HEK293 (cell line): Measurements from ENCODE around the gene CCNL1.

Experiments used
- CTCF ChIP-seq: fragments of 450-650 bp; formaldehyde crosslinking; IDR thresholded peaks from 2 replicates; pipeline ENCODE4 v1.5.1; 2016; ENCODE audit warnings: missing biosample characterization, missing genetic modification characterization
- GLIS1 ChIP-seq: fragments of 450-650 bp; formaldehyde crosslinking; IDR thresholded peaks from 2 replicates; pipeline ENCODE4 v1.5.1; 2016; ENCODE audit warnings: missing biosample characterization, missing genetic modification characterization
- SETDB1 ChIP-seq: IDR thresholded peaks from one replicate; pipeline ENCODE4 v1.6.1; 2017; ENCODE audit warnings: mild to moderate bottlenecking, low read length, moderate library complexity, mixed read lengths; ENCODE audit not compliant: insufficient read length
- ZBTB26 ChIP-seq: fragments of 450-650 bp; formaldehyde crosslinking; optimal IDR thresholded peaks from 2 replicates; pipeline ENCODE3; 2016; ENCODE audit warnings: missing biosample characterization, mild to moderate bottlenecking, missing genetic modification characterization
- ZBTB6 ChIP-seq: fragments of 450-650 bp; formaldehyde crosslinking; IDR thresholded peaks from 2 replicates; pipeline ENCODE4 v1.5.1; 2017; ENCODE audit warnings: missing biosample characterization, missing genetic modification characterization
- ZEB2 ChIP-seq: fragments of 450-650 bp; formaldehyde crosslinking; IDR thresholded peaks from 2 replicates; pipeline ENCODE4 v1.5.1; 2016; ENCODE audit warnings: missing biosample characterization, missing genetic modification characterization
- ZNF138 ChIP-seq: fragments of 450-650 bp; formaldehyde crosslinking; IDR thresholded peaks from 2 replicates; pipeline ENCODE4 v1.5.1; 2016; ENCODE audit warnings: missing biosample characterization, missing genetic modification characterization, borderline replicate concordance
- ZNF292 ChIP-seq: fragments of 450-650 bp; formaldehyde crosslinking; IDR thresholded peaks from 2 replicates; pipeline ENCODE4 v1.5.1; 2016; ENCODE audit warnings: low read depth, missing biosample characterization, missing genetic modification characterization, borderline replicate concordance
- ZNF302 ChIP-seq: fragments of 450-650 bp; formaldehyde crosslinking; IDR thresholded peaks from 2 replicates; pipeline ENCODE4 v1.5.1; 2016; ENCODE audit warnings: missing biosample characterization, missing genetic modification characterization, low read depth
- ZNF366 ChIP-seq: fragments of 450-650 bp; formaldehyde crosslinking; conservative IDR thresholded peaks from 2 replicates; pipeline ENCODE4 v1.5.1; 2016; ENCODE audit warnings: missing biosample characterization, missing genetic modification characterization
- ZNF529 ChIP-seq: fragments of 450-650 bp; formaldehyde crosslinking; IDR thresholded peaks from 2 replicates; pipeline ENCODE4 v1.5.1; 2017; ENCODE audit warnings: missing genetic modification characterization, missing biosample characterization; ENCODE audit not compliant: insufficient replicate concordance
- ZNF843 ChIP-seq: fragments of 450-650 bp; formaldehyde crosslinking; IDR thresholded peaks from 2 replicates; pipeline ENCODE4 v1.5.1; 2016; ENCODE audit warnings: missing biosample characterization, missing genetic modification characterization
- ZSCAN16 ChIP-seq: fragments of 450-650 bp; formaldehyde crosslinking; IDR thresholded peaks from 2 replicates; pipeline ENCODE4 v1.5.1; 2016; ENCODE audit warnings: missing biosample characterization, missing genetic modification characterization

- TF ChIP-seq CTCF (tag by site-specific recombination) (no peak), ZNF292 (tag by site-specific recombination) (no peak), ZEB2 (no peak), ZNF843 (no peak), ZNF302 (tag by site-specific recombination) (no peak), ZBTB26 (tag by site-specific recombination) (no peak), ZSCAN16 (tag by site-specific recombination) (no peak), ZNF138 (no peak), GLIS1 (tag by site-specific recombination) (no peak), SETDB1 (no peak), ZNF366 (tag by site-specific recombination) (no peak), ZNF529 (tag by site-specific recombination) (no peak), ZBTB6 (tag by site-specific recombination) (no peak)
Observed at GRCh38 chr3:157103860-157104259, 56.1 kb downstream of the CCNL1 start.
